Gastrocnemius medialis (tissue), 4 donors: ENCODE measurements around the gene KIF3C. TPM values are rescaled to one million over a fixed set of nuclear protein-coding genes. Genes with fewer than 3 reads are reported as not detected.
"Not testable (repeated sequence)": the region's sequence is repeated elsewhere in the genome, so short reads cannot be mapped to it uniquely, and the experiment has no call there.

Experiments used
- ATAC-seq, 2 donors: fragments of 150-250 bp; one replicate each; pipeline ENCODE4 v1.9.1; 2016
- DNase-seq, 2 donors: peaks; one replicate each; pipeline ENCODE4 v3.0.0-alpha.2; 2019
- H3K27ac ChIP-seq, 4 donors: fragments of 200-600 bp; sonication (generic); 1 replicate in 1 of 4; 2 replicates in 3 of 4; pipeline ENCODE4 v1.5.1; 2016 to 2018; ENCODE audit warnings: mild to moderate bottlenecking in 2 of 4, moderate library complexity in 1 of 4
- H3K27me3 ChIP-seq, 3 donors: fragments of 200-600 bp; sonication (generic) in 2 of 3; 1 replicate in 1 of 3; 2 replicates in 2 of 3; pipeline versions ENCODE4 v1.5.1 to v1.6.0; 2016 to 2019; ENCODE audit warnings: mild to moderate bottlenecking in 1 of 3, moderate library complexity in 1 of 3
- H3K36me3 ChIP-seq, 2 donors: fragments of 200-600 bp; sonication (generic) in 1 of 2; one replicate each; pipeline ENCODE4 v1.5.1; 2017 to 2018
- H3K4me1 ChIP-seq, 2 donors: fragments of 200-600 bp; sonication (generic) in 1 of 2; one replicate each; pipeline ENCODE4 v1.5.1; 2016 to 2017; ENCODE audit warnings: mild to moderate bottlenecking in 2 of 2
- H3K4me3 ChIP-seq, 4 donors: fragments of 200-600 bp; sonication (generic) in 3 of 4; 1 replicate in 1 of 4; 2 replicates in 3 of 4; pipeline ENCODE4 v1.5.1; 2016 to 2019; ENCODE audit warnings: mild to moderate bottlenecking in 2 of 4
- H3K9me3 ChIP-seq, 3 donors: fragments of 200-600 bp; sonication (generic) in 2 of 3; 1 replicate in 1 of 3; 2 replicates in 2 of 3; pipeline ENCODE4 v1.5.1; 2016 to 2019
- POLR2A ChIP-seq, 2 donors: fragments of 450-650 bp; IDR thresholded peaks; one replicate each; pipeline ENCODE4 v1.6.1; 2017; ENCODE audit warnings: antibody characterized with exemption in 2 of 2, mild to moderate bottlenecking in 2 of 2, moderate library complexity in 2 of 2
- in situ Hi-C, 4 donors: fragments of 200-750 bp; cut with MboI; loops; one replicate each; pipeline versions ENCODE4 v1.15.0 to v1.8.0; 2017; ENCODE audit warnings: low sequenced_read_pairs in 4 of 4
- intact Hi-C: fragments of 100-400 bp; cut with DNase I; formaldehyde crosslinking; loops from one replicate; pipeline ENCODE4 v1.15.1; 2023; ENCODE audit warnings: low total_unique reads
- total RNA-seq, 4 donors: library from RNA; depleted of rRNA; stranded (reverse); fragments of >200 nt; gene quantifications; one replicate each; pipeline versions ENCODE4 v1.1.0 to v1.2.3, GENCODE V29; 2016
- TF ChIP-seq, protein P1 (sequence below), 5 experiments: fragments of 450-650 bp in 3 of 5; fragments of 200-600 bp in 2 of 5; sonication (generic) in 2 of 5; IDR thresholded peaks in 4 of 5; conservative IDR thresholded peaks in 1 of 5; 1 replicate in 4 of 5; 2 replicates in 1 of 5; pipeline ENCODE4 v1.5.1; 2016 to 2019; ENCODE audit warnings: antibody characterized with exemption in 5 of 5, mild to moderate bottlenecking in 3 of 5, moderate library complexity in 3 of 5

Gene KIF3C
- total RNA-seq, 4 donors from 2014 or later, result 1.1 to 4.4 (median 2.1) TPM

DNA sequence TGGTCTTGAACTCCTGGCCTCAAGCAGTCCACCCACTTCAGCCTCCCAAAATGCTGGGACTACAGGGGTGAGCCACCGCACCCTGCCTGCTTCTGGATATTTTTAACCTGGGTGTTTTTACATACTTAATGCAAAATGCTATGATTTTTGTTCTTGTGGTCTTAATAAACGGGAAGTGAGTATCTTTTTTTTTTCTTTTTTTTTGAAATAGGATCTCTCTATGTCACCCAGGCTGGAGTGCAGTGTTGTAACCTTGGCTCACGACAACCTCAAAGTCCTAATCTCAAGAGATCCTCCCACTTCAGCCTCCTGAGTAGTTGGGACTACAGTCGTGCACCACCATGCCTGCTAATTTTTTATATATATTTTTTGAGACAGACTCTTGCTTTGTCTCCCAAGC lies 84.8 kb downstream of the KIF3C start:
- in situ Hi-C loops (no loop called here), intact Hi-C loops (loop anchor here (5.0 kb wide), 1 partner anchor 45 kb away; no protein-coding TSS in a partner anchor)
- ATAC-seq (no peak), DNase-seq (no peak)
- peaks cover 13 to 15% of the 10 kb centered on the region in 2 donors for H3K4me1 ChIP-seq
- H3K9me3 ChIP-seq, result no peaks in the 10 kb centered on the region
- no peak overlapping the region for H3K27ac ChIP-seq
- no peak overlapping the region for H3K4me3 ChIP-seq
- TF ChIP-seq, protein P1, sequence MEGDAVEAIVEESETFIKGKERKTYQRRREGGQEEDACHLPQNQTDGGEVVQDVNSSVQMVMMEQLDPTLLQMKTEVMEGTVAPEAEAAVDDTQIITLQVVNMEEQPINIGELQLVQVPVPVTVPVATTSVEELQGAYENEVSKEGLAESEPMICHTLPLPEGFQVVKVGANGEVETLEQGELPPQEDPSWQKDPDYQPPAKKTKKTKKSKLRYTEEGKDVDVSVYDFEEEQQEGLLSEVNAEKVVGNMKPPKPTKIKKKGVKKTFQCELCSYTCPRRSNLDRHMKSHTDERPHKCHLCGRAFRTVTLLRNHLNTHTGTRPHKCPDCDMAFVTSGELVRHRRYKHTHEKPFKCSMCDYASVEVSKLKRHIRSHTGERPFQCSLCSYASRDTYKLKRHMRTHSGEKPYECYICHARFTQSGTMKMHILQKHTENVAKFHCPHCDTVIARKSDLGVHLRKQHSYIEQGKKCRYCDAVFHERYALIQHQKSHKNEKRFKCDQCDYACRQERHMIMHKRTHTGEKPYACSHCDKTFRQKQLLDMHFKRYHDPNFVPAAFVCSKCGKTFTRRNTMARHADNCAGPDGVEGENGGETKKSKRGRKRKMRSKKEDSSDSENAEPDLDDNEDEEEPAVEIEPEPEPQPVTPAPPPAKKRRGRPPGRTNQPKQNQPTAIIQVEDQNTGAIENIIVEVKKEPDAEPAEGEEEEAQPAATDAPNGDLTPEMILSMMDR (IDR thresholded peaks at IDR 0.05 in 4 of 5, conservative IDR thresholded peaks at IDR 0.05 in 1 of 5), result no peak
- no peak for TF ChIP-seq POLR2A (IDR thresholded peaks at IDR 0.05)
- no peaks in the 10 kb centered on the region for H3K27me3 ChIP-seq
- H3K36me3 ChIP-seq, result no peaks in the 10 kb centered on the region

DNA sequence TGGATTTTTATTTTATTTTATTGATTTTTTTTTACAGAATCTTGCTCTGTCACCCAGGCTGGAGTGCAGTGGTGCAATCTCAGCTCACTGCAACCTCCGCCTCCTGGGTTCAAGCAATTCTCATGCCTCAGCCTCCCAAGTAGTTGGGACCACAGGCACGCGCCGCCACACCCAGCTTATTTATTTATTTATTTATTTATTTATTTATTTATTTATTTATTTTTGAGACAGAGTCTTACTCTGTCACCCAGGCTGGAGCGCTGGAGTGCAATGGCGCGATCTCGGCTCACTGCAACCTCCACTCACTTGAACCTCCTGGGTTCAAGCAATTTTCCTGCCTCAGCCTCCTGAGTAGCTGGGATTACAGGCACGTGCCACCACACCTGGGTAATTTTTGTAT lies 86.0 kb downstream of the KIF3C start:
- H3K9me3 ChIP-seq, in situ Hi-C loops, ATAC-seq, DNase-seq, H3K36me3 ChIP-seq, H3K4me3 ChIP-seq, H3K27me3 ChIP-seq, H3K27ac ChIP-seq: not testable (repeated sequence)
- peaks cover 13 to 15% of the 10 kb centered on the region in 2 donors for H3K4me1 ChIP-seq
- intact Hi-C loops, result loop anchor here (5.0 kb wide), 1 partner anchor 44 kb away; no protein-coding TSS in a partner anchor

DNA sequence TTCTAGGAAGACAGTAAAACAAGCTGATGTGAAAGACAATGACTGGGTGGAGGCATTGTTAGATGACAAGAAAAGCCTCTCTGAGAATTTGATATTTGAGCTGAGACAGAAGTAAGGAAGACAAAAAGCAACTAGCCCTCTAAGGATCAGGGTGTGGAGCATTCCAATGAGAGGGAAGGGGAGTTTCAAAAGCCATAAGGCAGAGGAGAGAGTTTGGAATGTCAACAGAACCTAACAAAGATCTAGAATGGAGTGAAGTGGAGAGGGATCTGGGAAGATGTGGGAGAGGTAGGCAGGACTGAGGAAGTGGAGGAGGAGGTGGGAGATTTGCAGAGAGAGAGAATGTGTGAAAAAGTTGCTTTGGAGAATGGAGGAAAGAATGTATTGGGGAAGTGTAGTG lies 86.7 kb downstream of the KIF3C start:
- Histone ChIP-seq H3K27ac (peak overlapping the region; percentile 73 to 86 (median 78)), H3K36me3 (no peaks in the 10 kb centered on the region), H3K27me3 (no peaks in the 10 kb centered on the region), H3K4me3 (no peak overlapping the region), H3K9me3 (no peaks in the 10 kb centered on the region), H3K4me1 (peaks cover 13 to 15% of the 10 kb centered on the region in 2 donors)
- intact Hi-C loops, result loop anchor here (1.0 to 5.0 kb wide), 2 partner anchors 17 to 43 kb away; partner anchors contain the start of gene ASXL2
- TF ChIP-seq, protein P1 (IDR thresholded peaks at IDR 0.05 in 4 of 5, conservative IDR thresholded peaks at IDR 0.05 in 1 of 5), result no peak
- TF ChIP-seq POLR2A (IDR thresholded peaks at IDR 0.05), result no peak
- DNase-seq, result no peak
- no peak for ATAC-seq
- in situ Hi-C loops, result no loop called here

DNA sequence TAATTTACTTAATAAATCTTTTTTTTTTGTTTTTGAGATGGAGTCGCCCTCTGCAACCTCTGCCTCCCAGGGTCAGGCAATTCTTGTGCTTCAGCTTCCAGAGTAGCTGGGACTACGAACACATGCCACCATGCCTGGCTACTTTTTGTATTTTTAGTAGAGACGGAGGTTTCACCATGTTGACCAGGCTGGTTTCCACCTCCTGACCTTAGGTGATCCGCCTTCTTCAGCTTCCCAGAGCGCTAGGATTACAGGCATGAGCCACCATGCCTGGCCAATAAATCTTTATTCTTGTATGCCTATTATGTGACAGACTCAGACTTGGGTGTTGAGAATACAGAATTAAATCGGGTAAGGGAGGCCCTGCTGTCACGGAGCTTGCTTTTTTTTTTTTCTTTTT lies 87.3 kb downstream of the KIF3C start:
- Histone ChIP-seq H3K27ac (peak overlapping the region; percentile 73 to 86 (median 78)), H3K9me3 (no peaks in the 10 kb centered on the region), H3K4me3 (no peak overlapping the region), H3K27me3 (no peaks in the 10 kb centered on the region), H3K4me1 (peaks cover 13 to 15% of the 10 kb centered on the region in 2 donors), H3K36me3 (no peaks in the 10 kb centered on the region)
- in situ Hi-C loops, result no loop called here
- DNase-seq (peak; percentile 52 to 67), ATAC-seq (peak; percentile 91 to 96)
- intact Hi-C loops, result loop anchor here (1.0 to 5.0 kb wide), 2 partner anchors 17 to 43 kb away; partner anchors contain the start of gene ASXL2
- TF ChIP-seq, protein P1 (IDR thresholded peaks at IDR 0.05 in 4 of 5, conservative IDR thresholded peaks at IDR 0.05 in 1 of 5), result no peak
- TF ChIP-seq POLR2A (IDR thresholded peaks at IDR 0.05), result no peak

DNA sequence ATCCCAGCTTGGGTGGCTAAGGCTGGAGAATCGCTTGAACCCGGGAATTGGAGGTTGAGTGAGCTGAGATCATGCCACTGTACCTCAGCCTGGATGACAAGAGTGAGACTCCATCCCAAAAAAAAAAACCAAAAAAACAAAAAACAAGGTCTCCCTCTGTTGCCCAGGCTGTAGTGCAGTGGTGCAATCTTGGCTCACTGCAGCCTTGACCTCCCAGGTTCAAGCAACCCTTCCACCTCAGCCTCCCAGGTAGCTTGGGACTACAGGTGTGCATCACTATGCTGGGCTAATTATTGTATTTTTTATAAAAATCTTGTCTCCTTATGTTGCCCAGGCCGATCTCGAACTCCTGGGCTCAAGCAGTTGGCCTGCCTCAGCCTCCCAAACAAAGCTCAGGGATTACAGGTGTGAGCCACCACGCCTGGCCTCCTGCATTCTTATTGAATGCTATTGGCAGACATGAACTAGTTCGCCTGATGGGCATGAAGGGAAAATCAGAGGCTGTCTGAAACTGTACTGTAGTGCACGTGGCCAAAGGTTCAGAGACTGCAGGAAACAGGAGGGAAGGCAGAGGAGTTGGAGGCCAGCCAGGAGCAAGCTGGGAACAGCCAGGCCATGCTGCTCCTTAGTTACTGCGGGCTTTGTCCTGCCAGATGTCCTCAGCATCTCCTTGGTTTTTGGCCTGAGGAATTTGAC lies 88.0 kb downstream of the KIF3C start:
- ATAC-seq, result peak; percentile 26 to 28
- TF ChIP-seq, protein P1 (IDR thresholded peaks at IDR 0.05 in 4 of 5, conservative IDR thresholded peaks at IDR 0.05 in 1 of 5), result no peak
- no peak for TF ChIP-seq POLR2A (IDR thresholded peaks at IDR 0.05)
- Histone ChIP-seq H3K4me1 (peaks cover 13 to 15% of the 10 kb centered on the region in 2 donors), H3K9me3 (no peaks in the 10 kb centered on the region), H3K27ac (peak overlapping the region; percentile 73 to 86 (median 78)), H3K4me3 (no peak overlapping the region), H3K36me3 (no peaks in the 10 kb centered on the region), H3K27me3 (no peaks in the 10 kb centered on the region)
- in situ Hi-C loops, result no loop called here
- intact Hi-C loops, result no loop called here
- DNase-seq, result peak in 1 of 2 donors; percentile 20
